Omental fat pad (tissue), 4 donors: ENCODE results near the gene VLDLR. TPM values are rescaled to one million over a fixed set of nuclear protein-coding genes. Genes with fewer than 3 reads are reported as not detected.

ENCODE experiments used
- ATAC-seq: fragments of 150-250 bp; one replicate; pipeline ENCODE4 v1.9.1; 2016; ENCODE audit warnings: mild to moderate bottlenecking, moderate library complexity; ENCODE audit not compliant: low FRiP score
- DNase-seq: peaks from one replicate; pipeline ENCODE4 v3.0.0-alpha.2; 2019; ENCODE audit warnings: low spot score
- CTCF ChIP-seq, 3 donors: fragments of 450-650 bp; IDR thresholded peaks; one replicate each; pipeline ENCODE4 v1.5.1; 2016 to 2017; ENCODE audit warnings: antibody characterized with exemption in 3 of 3, mild to moderate bottlenecking in 3 of 3, moderate library complexity in 2 of 3
- total RNA-seq, 4 donors: library from RNA; depleted of rRNA; stranded (reverse); fragments of >200 nt; gene quantifications; one replicate each; pipeline ENCODE4 v1.1.0, GENCODE V29; 2016

VLDLR gene
- total RNA-seq, 4 donors from 2014 or later: 5.4 to 39.3 (median 16.1) TPM

- no peak for DNase-seq
- TF ChIP-seq CTCF (IDR thresholded peaks at IDR 0.05): no peak
- ATAC-seq: no peak
Observed at GRCh38 chr9:2628919-2629318, 7.3 kb downstream of the VLDLR start.

GRCh38 chr9:2630158-2630557 is 8.6 kb downstream of the VLDLR start:
- no peak for DNase-seq
- ATAC-seq: no peak
- no peak for TF ChIP-seq CTCF (IDR thresholded peaks at IDR 0.05)

- TF ChIP-seq CTCF (IDR thresholded peaks at IDR 0.05): no peak
- ATAC-seq (no peak), DNase-seq (no peak)
Observed at GRCh38 chr9:2631263-2631662, 9.7 kb downstream of the VLDLR start.

GRCh38 chr9:2634153-2634552 is 12.6 kb downstream of the VLDLR start:
- no peak for ATAC-seq
- no peak for TF ChIP-seq CTCF (IDR thresholded peaks at IDR 0.05)
- DNase-seq: no peak

GRCh38 chr9:2634818-2635217 is 13.2 kb downstream of the VLDLR start:
- no peak for DNase-seq
- no peak for TF ChIP-seq CTCF (IDR thresholded peaks at IDR 0.05)
- no peak for ATAC-seq

GRCh38 chr9:2635922-2636321 is 14.3 kb downstream of the VLDLR start:
- no peak for TF ChIP-seq CTCF (IDR thresholded peaks at IDR 0.05)
- no peak for DNase-seq
- no peak for ATAC-seq

- no peak for TF ChIP-seq CTCF (IDR thresholded peaks at IDR 0.05)
- DNase-seq (no peak), ATAC-seq (no peak)
Observed at GRCh38 chr9:2637390-2637789, 15.8 kb downstream of the VLDLR start.
